Stimulated activated CD8-positive, alpha-beta memory T cell treated with anti-CD3 and anti-CD28 coated beads, Interleukin-12 subunit alpha, Interleukin-12 subunit beta, amount 100 ng/mL, for 24 hours (primary cell): ENCODE results near the gene PPFIA4.

Experiments
- DNase-seq: peaks from one replicate; pipeline ENCODE4 v3.0.0-alpha.2; 2020; ENCODE audit errors: extremely low read depth

Gene PPFIA4

DNA sequence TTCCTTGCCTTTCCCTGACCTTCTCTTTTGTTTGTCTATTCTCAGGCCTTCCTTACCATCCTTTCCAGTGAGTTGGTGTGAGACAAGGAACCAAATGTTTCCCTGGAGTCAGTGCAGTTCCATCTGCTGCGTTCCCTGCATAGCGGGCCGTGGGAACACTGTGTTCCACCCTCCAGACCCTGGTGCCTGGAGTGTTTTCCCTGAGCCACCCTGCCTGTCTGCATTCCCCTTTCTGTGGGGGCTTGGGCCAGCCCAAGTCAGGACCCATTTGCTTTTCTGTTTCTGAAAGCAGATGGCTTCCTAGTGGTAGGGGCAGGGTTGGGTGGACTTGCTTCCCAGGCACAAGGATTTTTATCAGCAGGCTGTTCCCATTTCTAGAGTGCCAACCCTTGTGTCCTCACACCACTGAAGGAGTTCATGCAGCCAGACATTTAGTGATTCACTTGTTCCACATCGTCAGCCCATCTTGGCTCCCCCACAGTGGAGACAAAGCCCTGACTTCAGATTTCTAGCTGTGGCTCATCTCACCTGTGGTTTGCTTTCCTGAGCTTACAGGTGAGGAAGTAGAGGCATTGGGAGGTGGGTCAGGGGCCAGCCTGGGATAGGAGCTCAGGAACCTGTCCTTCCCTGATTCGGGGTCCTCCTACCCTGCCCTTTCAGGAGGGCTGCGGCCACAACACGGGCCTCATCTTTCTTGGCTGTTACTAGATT is 73.7 kb downstream of the PPFIA4 start:
- no peak for DNase-seq

GRCh38 chr1:203100516-203100869 is 74.2 kb downstream of the PPFIA4 start:
- DNase-seq, result no peak

DNA sequence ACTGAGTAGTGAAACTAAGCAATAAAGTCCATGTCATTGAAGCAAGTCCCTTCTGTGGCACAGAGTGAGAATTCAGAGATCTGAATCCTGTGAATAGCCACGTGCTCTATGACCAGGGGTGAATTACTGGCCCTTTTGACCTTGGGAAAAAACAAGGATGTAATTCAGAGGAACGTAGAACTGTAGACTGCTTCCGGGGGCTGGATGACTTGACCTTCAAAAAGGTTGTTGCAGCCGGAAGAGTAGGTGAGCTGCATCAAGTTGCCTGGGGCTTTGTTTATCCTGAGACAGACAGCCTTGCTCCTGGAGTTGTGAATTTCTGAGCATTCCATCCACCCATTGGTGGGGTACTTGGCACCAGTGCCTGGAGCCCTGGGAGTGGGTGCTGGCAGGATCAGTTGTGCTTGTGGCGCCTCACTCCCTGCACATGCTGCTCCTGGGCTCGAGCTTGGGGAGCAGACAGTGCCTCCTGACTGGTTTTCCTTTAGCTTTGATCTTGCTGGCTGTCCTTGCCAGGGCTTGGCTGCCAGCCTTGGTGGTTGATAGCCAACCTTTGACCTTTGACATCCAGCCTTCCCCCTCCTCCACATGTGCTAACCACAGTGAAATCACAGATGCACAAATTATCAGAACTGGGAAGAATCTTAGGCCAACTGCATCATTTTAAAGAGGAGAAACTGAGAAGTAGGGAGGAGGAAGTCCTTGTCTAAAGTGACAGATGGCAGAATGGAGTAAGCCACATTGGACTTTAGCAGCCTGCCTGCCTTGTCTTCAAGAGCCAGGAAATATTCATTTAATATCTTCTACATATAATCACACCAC is 75.7 kb downstream of the PPFIA4 start:
- no peak for DNase-seq

DNA sequence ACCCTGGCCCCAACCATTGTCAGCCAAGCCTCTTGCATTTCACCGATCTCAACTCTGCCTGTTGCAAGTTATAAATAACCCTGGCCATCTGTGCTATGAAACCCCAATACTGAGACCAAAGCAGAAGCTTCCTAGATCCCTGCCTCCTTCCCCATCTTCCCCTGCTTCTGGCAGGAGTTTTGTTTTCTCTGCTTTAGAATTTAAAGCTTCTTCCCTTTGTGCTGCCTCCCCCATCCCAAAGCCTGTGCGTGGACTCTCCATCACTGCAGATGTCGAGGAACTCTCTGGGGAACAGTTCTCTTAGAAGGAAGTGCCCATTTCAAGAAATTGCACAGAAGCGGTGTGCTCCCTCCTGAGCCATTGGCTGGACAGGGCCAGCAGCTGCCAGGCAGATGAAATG is 76.9 kb downstream of the PPFIA4 start:
- DNase-seq, result no peak

GRCh38 chr1:203103829-203104495 is 77.7 kb downstream of the PPFIA4 start:
- no peak for DNase-seq

- DNase-seq, result no peak
Observed at GRCh38 chr1:203104789-203105390, 78.6 kb downstream of the PPFIA4 start.

GRCh38 chr1:203112475-203112874 is 86.2 kb downstream of the PPFIA4 start:
- DNase-seq, result no peak

- no peak for DNase-seq
Observed at GRCh38 chr1:203113308-203113707, 87.0 kb downstream of the PPFIA4 start.

DNA sequence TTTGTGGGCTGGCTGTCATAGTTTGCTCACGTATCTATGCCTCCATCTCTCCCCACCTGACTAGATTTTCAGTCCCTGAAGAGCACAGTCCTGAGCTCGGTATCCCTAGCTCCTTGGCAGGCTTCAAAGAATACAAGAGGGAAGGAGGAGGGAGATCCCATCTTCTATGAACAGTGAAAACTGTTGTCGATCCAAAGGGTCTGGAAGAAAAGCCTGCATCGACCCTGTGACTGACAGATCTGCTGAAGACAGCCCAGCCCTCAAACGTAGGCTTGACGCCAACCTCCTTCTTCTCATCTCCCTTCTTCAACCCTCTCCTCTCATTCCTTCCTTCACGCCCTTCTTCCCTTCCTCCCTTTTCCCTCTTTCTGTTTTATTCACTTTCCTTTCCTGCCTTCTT is 87.9 kb downstream of the PPFIA4 start:
- no peak for DNase-seq

- DNase-seq, result no peak
Observed at GRCh38 chr1:203116091-203116820, 90.0 kb downstream of the PPFIA4 start.

DNA sequence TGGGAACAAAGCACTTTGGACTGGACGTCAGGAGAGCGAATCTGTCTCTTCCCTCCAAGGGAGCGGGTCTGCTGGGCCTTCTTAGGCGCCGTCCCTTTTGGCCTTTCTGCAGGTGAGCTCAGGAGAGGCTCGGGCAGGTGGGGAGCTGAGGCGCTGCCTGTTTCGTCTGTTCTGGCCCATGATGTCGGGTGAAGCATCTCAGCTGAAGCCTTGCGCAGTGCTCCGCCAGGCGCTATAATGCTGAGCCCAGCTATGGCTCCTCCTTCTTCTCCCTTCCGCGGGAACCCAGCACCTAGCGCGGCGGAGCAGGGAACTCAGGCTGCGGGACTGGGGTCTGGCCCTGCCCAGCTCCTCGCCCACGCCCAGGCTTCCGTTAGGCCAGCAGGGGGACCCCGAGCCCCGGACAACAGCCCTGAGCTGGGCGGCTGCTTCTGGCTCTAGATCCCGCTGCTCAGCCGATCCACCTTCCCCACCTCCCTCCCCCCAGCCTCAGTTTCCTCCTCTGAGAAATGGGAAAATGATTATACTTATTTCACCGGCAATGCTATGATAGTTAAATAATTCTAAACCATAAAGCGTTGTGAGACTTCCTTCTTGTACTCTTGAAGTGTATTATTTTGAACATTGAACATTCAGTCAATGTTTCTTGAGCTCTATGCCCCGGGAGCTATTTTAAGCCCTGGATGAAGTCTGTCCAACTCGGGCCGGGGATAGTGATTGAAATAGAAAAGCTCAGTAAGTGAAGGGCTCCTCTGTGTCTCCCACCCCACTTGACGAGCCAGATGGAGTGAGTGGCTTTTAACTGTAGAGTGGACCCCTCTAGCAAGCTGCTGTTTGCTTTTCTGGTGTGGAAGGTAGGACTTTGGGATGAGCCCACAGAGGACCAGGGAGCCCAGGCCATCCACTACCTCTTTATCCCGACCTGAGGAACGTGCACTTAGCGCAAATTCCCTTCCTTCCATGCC is 91.6 kb downstream of the PPFIA4 start:
- no peak for DNase-seq

- DNase-seq, result no peak
Observed at GRCh38 chr1:203120325-203121153, 94.2 kb downstream of the PPFIA4 start.

DNA sequence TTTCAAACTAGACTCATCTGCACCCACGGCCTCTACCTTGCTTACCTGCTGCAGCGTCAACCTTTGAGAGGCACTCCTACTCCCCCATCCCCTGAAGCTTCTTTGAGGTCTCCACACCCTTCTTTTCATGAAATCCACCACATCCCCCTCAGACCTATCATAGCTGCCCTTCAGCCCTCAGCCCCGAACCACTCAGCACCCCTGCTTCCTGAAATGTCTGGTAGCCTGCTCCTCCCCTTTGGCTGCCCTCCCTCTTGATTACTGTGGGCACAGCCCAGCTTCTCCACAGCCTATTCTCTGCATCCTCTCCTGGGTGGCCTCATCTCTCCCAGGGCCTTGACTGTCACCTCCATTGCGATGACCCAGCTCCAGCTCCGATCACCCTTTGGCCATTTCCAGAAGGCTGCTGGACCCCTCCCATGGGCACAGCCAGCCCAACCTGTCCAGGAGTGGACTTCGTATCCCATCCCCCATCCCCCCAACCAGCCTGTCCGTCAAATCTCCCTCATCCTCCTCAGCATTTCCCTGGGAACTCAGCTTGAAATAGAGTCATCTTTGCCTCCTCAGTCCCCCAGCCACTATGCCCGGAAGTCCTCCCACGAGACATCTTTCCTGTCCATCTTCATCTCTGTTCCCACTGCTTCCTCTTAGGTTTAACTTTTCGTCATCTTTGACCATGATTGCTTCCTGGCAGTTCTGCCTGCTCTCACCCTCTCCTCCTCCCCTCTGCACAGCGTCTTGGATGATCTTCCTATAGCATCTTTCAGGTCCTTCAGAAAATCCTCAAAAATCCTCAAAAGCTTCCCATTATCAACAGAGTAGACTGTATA is 95.1 kb downstream of the PPFIA4 start:
- no peak for DNase-seq

- no peak for DNase-seq
Observed at GRCh38 chr1:203122159-203122558, 95.9 kb downstream of the PPFIA4 start.

GRCh38 chr1:203124011-203124410 is 97.7 kb downstream of the PPFIA4 start:
- no peak for DNase-seq

DNA sequence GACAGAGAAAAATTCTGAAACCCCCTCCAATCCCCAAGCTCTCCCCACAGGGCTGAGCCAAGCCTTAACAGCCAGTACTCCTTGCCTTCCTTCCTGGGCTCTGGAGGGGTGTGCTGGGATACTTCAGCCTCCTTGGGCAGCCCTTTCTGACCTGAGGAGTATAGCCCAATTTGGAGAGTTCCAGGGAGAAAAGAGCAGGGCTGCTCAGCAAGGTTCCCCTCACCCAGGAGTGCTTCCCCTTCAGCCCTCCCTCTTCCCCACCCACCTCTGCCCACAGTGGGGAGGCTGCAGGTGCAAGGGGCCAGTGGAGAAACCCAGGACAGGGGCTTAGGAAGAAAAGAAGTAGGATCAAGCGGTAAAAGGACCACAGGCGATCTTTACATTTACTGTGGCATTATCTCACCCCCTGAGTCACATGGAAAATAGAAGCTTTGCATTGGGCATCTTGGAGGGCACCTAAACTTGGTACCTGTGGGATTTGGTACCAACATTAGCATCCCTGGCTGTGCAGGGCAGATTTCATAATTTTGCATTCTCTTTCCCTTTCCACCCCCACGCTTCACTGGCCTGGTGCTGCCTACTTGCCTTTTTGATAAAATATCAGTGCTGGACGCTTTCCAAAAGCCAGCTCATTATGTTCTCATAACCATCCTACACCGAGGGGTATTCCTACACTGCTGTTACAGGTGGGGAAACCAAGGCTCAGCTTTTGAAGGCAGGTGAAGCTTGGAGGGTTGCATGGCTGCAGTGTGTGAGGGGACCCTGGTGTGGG is 98.4 kb downstream of the PPFIA4 start:
- no peak for DNase-seq

- no peak for DNase-seq
Observed at GRCh38 chr1:203126151-203126865, 100.0 kb downstream of the PPFIA4 start.
